ENCODE results near the gene NUTM1. TPM values are rescaled to one million over a fixed set of nuclear protein-coding genes. Genes with fewer than 3 reads are reported as not detected.

The NUTM1 gene
- total RNA-seq, 2 experiments from 2014 or later: not detected

- no peak for TF ChIP-seq CTCF (IDR thresholded peaks at IDR 0.05)
- H3K27ac Mint-ChIP-seq: peak overlapping the region; percentile 97
- Histone ChIP-seq H3K27me3 (ENCODE audit: control insufficient read depth in 1 of 2, insufficient read depth in 2 of 2, low read length in 2 of 2) (no peaks in the 10 kb centered on the region), H3K36me3 (ENCODE audit: insufficient read depth, low read length) (peaks cover 6% of the 10 kb centered on the region), H3K9me3 (ENCODE audit: control insufficient read depth in 1 of 2, insufficient read depth in 1 of 2, low read length in 2 of 2) (no peaks in the 10 kb centered on the region), H3K27ac (ENCODE audit: low read depth in 1 of 2, low read length in 2 of 2) (peak overlapping the region; percentile 11 to 38), H3K4me1 (ENCODE audit: insufficient read depth, low read length) (peaks cover 16% of the 10 kb centered on the region), H3K4me3 (ENCODE audit: low read length) (peak overlapping the region; percentile 69)
- H3K27me3 Mint-ChIP-seq: no peaks in the 10 kb centered on the region
- peak; percentile 85 for ATAC-seq (ENCODE audit: poor library complexity)
- DNase-seq: peak in 7 of 14 experiments; percentile 12 to 62 (median 45)
- peak overlapping the region; percentile 99 for H3K4me3 Mint-ChIP-seq
- H3K4me1 Mint-ChIP-seq (ENCODE audit: low read depth): peaks cover 74% of the 10 kb centered on the region
- intact Hi-C loops (cut with DNase I, micrococcal nuclease): loop anchor here in 1 of 2 experiments (2.0 to 5.0 kb wide), 2 partner anchors 18 to 36 kb away; partner anchors contain the start of gene SLC12A6
- CTCF ChIA-PET: interaction anchor here (1.0 to 2.2 kb wide), 3 partner anchors 9 to 49 kb away, joined by 3 to 9 read pairs (median 3); partner anchors contain the start of gene LPCAT4
- POLR2A ChIA-PET: interaction anchor here (0.6 to 4.7 kb wide), 10 partner anchors 9 to 196 kb away, joined by 3 to 73 read pairs (median 7); partner anchors contain the start of genes LPCAT4, NOP10, NUTM1 and SLC12A6
- peaks cover 30% of the 10 kb centered on the region for H3K36me3 Mint-ChIP-seq (ENCODE audit: low read depth)
- H3K9me3 Mint-ChIP-seq: no peaks in the 10 kb centered on the region
These were observed 24.6 kb upstream of the NUTM1 start for GRCh38 chr15:34318277-34319079.

DNA sequence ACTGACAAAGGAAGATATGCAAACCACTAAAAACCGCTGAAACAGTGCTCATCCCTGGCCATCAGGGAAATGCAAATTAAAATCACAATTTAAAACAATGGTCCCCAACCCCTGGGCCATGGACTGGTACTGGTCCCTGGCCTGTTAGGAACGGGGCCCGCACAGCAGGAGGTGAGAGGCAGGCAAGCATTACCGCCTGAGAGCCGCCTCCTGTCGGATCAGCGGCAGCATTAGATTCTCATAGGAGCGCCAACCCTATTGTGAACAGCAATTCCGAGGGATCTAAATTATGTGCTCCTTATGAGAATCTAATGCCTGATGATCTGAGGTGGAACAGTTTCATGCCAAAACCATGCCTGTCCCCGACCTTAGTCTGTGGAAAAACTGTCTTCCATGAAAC lies 19.9 kb upstream of the NUTM1 start:
- intact Hi-C loops (cut with DNase I, micrococcal nuclease): no loop called here

DNA sequence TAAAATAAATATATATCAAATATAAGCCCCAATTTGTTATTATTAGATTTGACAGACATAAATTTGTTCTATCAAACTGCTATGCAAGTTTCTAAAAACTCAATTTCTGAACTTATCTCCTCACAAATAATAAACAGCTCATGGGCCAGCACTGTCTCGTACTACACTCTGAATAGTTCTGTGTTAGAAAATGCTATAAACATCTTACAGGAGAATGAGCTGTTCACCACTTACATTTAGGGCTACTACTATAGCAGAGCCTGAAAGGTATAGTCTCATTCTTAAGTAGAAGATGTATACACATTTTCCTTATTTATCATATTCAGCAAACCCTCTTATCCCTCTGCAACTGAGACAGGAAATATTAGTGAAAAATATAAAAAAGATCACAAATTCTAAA lies 18.2 kb upstream of the NUTM1 start:
- intact Hi-C loops (cut with DNase I, micrococcal nuclease): no loop called here
- POLR2A ChIA-PET: interaction anchor here (1.3 to 7.4 kb wide), 5 partner anchors 9 to 47 kb away, joined by 3 to 127 read pairs (median 3); partner anchors contain the start of genes NOP10, NUTM1 and SLC12A6
- H3K27ac ChIP-seq (ENCODE audit: low read depth in 1 of 2, low read length in 2 of 2): no peak overlapping the region

More for the DNA sequence above, 19.9 kb upstream of the NUTM1 start:
- Mint-ChIP-seq H3K36me3 (ENCODE audit: low read depth) (peaks cover 7% of the 10 kb centered on the region), H3K27ac (peak overlapping the region; percentile 9), H3K9me3 (no peaks in the 10 kb centered on the region), H3K4me3 (peak overlapping the region; percentile 20), H3K27me3 (no peaks in the 10 kb centered on the region), H3K4me1 (ENCODE audit: low read depth) (peaks cover 67% of the 10 kb centered on the region)
- TF ChIP-seq CTCF (IDR thresholded peaks at IDR 0.05): no peak
- Histone ChIP-seq H3K4me1 (ENCODE audit: insufficient read depth, low read length) (peaks cover 15% of the 10 kb centered on the region), H3K36me3 (ENCODE audit: insufficient read depth, low read length) (no peaks in the 10 kb centered on the region), H3K9me3 (ENCODE audit: control insufficient read depth in 1 of 2, insufficient read depth in 1 of 2, low read length in 2 of 2) (no peaks in the 10 kb centered on the region), H3K27me3 (ENCODE audit: control insufficient read depth in 1 of 2, insufficient read depth in 2 of 2, low read length in 2 of 2) (no peaks in the 10 kb centered on the region), H3K4me3 (ENCODE audit: low read length) (no peak overlapping the region), H3K27ac (ENCODE audit: low read depth in 1 of 2, low read length in 2 of 2) (no peak overlapping the region)
- ChIA-PET CTCF (no interaction called here), POLR2A (no interaction called here)
- DNase-seq (no peak), ATAC-seq (ENCODE audit: poor library complexity) (no peak)

More for the DNA sequence above, 18.2 kb upstream of the NUTM1 start:
- peaks cover 16% of the 10 kb centered on the region for H3K4me1 ChIP-seq (ENCODE audit: insufficient read depth, low read length)
- H3K9me3 Mint-ChIP-seq: no peaks in the 10 kb centered on the region
- H3K4me1 Mint-ChIP-seq (ENCODE audit: low read depth): peaks cover 69% of the 10 kb centered on the region
- no peak overlapping the region for H3K27ac Mint-ChIP-seq
- H3K36me3 ChIP-seq (ENCODE audit: insufficient read depth, low read length): no peaks in the 10 kb centered on the region
- no peaks in the 10 kb centered on the region for H3K27me3 Mint-ChIP-seq
- H3K9me3 ChIP-seq (ENCODE audit: control insufficient read depth in 1 of 2, insufficient read depth in 1 of 2, low read length in 2 of 2): no peaks in the 10 kb centered on the region
- CTCF ChIA-PET: interaction anchor here (1.0 kb wide), 1 partner anchor 18 kb away, joined by 3 read pairs; the partner anchor contains the start of genes NOP10 and NUTM1
- DNase-seq (no peak), ATAC-seq (ENCODE audit: poor library complexity) (no peak)
- H3K36me3 Mint-ChIP-seq (ENCODE audit: low read depth): no peaks in the 10 kb centered on the region
- no peaks in the 10 kb centered on the region for H3K27me3 ChIP-seq (ENCODE audit: control insufficient read depth in 1 of 2, insufficient read depth in 2 of 2, low read length in 2 of 2)
- H3K4me3 Mint-ChIP-seq: no peak overlapping the region
- H3K4me3 ChIP-seq (ENCODE audit: low read length): no peak overlapping the region
- no peak for TF ChIP-seq CTCF (IDR thresholded peaks at IDR 0.05)
